Epithelial cell of esophagus (primary cell): Measurements from ENCODE around the gene UBC.

Experiments used
- DNase-seq: peaks from one replicate; pipeline ENCODE4 v3.0.0; 2010; ENCODE audit warnings: low read depth
- H3K4me3 ChIP-seq: 2 replicates; pipeline ENCODE4 v1.5.1; 2011; ENCODE audit warnings: mild to moderate bottlenecking, low read length, control low read depth
- CTCF ChIP-seq: IDR thresholded peaks from 2 replicates; pipeline ENCODE4 v1.5.1; 2011; ENCODE audit warnings: low read depth, mild to moderate bottlenecking, low read length, control low read depth, inconsistent platforms; ENCODE audit not compliant: insufficient read depth; ENCODE audit errors: missing control alignments

The UBC gene

GRCh38 chr12:124914392-124915238 is at the start of gene UBC:
Gene UBC (minus strand): TSS chr12:124914650. CDS start chr12:124913771, 879 bp downstream.
- TF ChIP-seq CTCF: no peak
- DNase-seq: peak; percentile 90
- H3K4me3 ChIP-seq: peak within 1 kb of the TSS; percentile 99

- TF ChIP-seq CTCF: no peak
- no peak overlapping the region for H3K4me3 ChIP-seq
- DNase-seq: no peak
Measured at GRCh38 chr12:124963211-124963610, 48.8 kb upstream of the UBC start.

GRCh38 chr12:124961055-124961454 is 46.6 kb upstream of the UBC start:
- no peak for DNase-seq

GRCh38 chr12:124956571-124956970 is 42.1 kb upstream of the UBC start:
- DNase-seq: no peak
- no peak for TF ChIP-seq CTCF
- no peak overlapping the region for H3K4me3 ChIP-seq

More at GRCh38 chr12:124961055-124961454, 46.6 kb upstream of the UBC start:
- TF ChIP-seq CTCF: no peak
- H3K4me3 ChIP-seq: no peak overlapping the region

- no peak for TF ChIP-seq CTCF
- no peak overlapping the region for H3K4me3 ChIP-seq
- DNase-seq: no peak
Measured at GRCh38 chr12:124954771-124955170, 40.3 kb upstream of the UBC start.

GRCh38 chr12:124953689-124954405 is 39.4 kb upstream of the UBC start:
- no peak for DNase-seq
- TF ChIP-seq CTCF: no peak
- H3K4me3 ChIP-seq: no peak overlapping the region
